Vagina (tissue), 2 donors: ENCODE data around the gene WDR1. TPM values are rescaled to one million over a fixed set of nuclear protein-coding genes. Genes with fewer than 3 reads are reported as not detected.

ENCODE experiments used
- DNase-seq, 2 donors: peaks; one replicate each; pipeline ENCODE4 v3.0.0-alpha.2; 2017; ENCODE audit errors: extremely low spot score in 2 of 2
- H3K27ac ChIP-seq: fragments of 200-600 bp; sonication (generic); one replicate; pipeline ENCODE4 v1.5.1; 2019
- H3K27me3 ChIP-seq: fragments of 200-600 bp; sonication (generic); one replicate; pipeline ENCODE4 v1.5.1; 2019
- H3K36me3 ChIP-seq, 2 donors: fragments of 200-600 bp; sonication (generic); one replicate each; pipeline ENCODE4 v1.5.1; 2017 to 2019
- H3K4me1 ChIP-seq: fragments of 200-600 bp; sonication (generic); one replicate; pipeline ENCODE4 v1.5.1; 2019
- H3K4me3 ChIP-seq, 2 donors: fragments of 200-600 bp; sonication (generic); 1 replicate in 1 of 2; 2 replicates in 1 of 2; pipeline ENCODE4 v1.5.1; 2016 to 2019
- H3K9me3 ChIP-seq: fragments of 200-600 bp; sonication (generic); one replicate; pipeline ENCODE4 v1.5.1; 2019
- CTCF ChIP-seq, 3 experiments: fragments of 450-650 bp in 2 of 3; fragments of 200-600 bp in 1 of 3; sonication (generic) in 1 of 3; IDR thresholded peaks; one replicate each; pipeline ENCODE4 v1.5.1; 2017 to 2019; ENCODE audit warnings: antibody characterized with exemption in 3 of 3, mild to moderate bottlenecking in 2 of 3, moderate library complexity in 2 of 3
- POLR2A ChIP-seq, 2 donors: fragments of 450-650 bp; IDR thresholded peaks; one replicate each; pipeline ENCODE4 v1.6.1; 2017; ENCODE audit warnings: antibody characterized with exemption in 2 of 2, mild to moderate bottlenecking in 2 of 2, moderate library complexity in 2 of 2
- POLR2AphosphoS5 ChIP-seq, 2 donors: sonication (generic); formaldehyde crosslinking; IDR thresholded peaks; one replicate each; pipeline ENCODE4 v1.9.0; 2017; ENCODE audit warnings: antibody characterized with exemption in 2 of 2, mild to moderate bottlenecking in 2 of 2, low read depth in 1 of 2; ENCODE audit not compliant: insufficient read depth in 1 of 2
- intact Hi-C: fragments of 100-400 bp; cut with DNase I; formaldehyde crosslinking; loops from one replicate; pipeline ENCODE4 v1.15.1; 2023
- total RNA-seq: library from RNA; depleted of rRNA; stranded (reverse); fragments of >200 nt; gene quantifications from one replicate; pipeline ENCODE4 v1.2.3, GENCODE V29; 2016

The WDR1 gene
- total RNA-seq, 1 donor from 2014 or later, result 159 TPM

GRCh38 chr4:10041036-10041435 lies 75.6 kb downstream of the WDR1 start:
- Histone ChIP-seq H3K4me3 (no peak overlapping the region), H3K27me3 (no peaks in the 10 kb centered on the region), H3K4me1 (no peaks in the 10 kb centered on the region), H3K27ac (no peak overlapping the region), H3K36me3 (no peaks in the 10 kb centered on the region), H3K9me3 (peaks cover 3% of the 10 kb centered on the region)
- TF ChIP-seq POLR2AphosphoS5 (IDR thresholded peaks at IDR 0.05; ENCODE audit: insufficient read depth in 1 of 2, low read depth in 1 of 2) (no peak), POLR2A (IDR thresholded peaks at IDR 0.05) (no peak), CTCF (IDR thresholded peaks at IDR 0.05) (no peak)
- no peak for DNase-seq
- intact Hi-C loops, result no loop called here

GRCh38 chr4:10040049-10040892 lies 76.3 kb downstream of the WDR1 start:
- intact Hi-C loops, result no loop called here
- Histone ChIP-seq H3K9me3 (peaks cover 3% of the 10 kb centered on the region), H3K4me3 (no peak overlapping the region), H3K27me3 (no peaks in the 10 kb centered on the region), H3K27ac (no peak overlapping the region), H3K4me1 (no peaks in the 10 kb centered on the region), H3K36me3 (no peaks in the 10 kb centered on the region)
- DNase-seq, result no peak
- TF ChIP-seq POLR2AphosphoS5 (IDR thresholded peaks at IDR 0.05; ENCODE audit: insufficient read depth in 1 of 2, low read depth in 1 of 2), result no peak
- TF ChIP-seq POLR2A (IDR thresholded peaks at IDR 0.05), result no peak
- TF ChIP-seq CTCF (IDR thresholded peaks at IDR 0.05), result no peak

- H3K27ac ChIP-seq, result no peak overlapping the region
- H3K36me3 ChIP-seq, result no peaks in the 10 kb centered on the region
- no peak for DNase-seq
- no peaks in the 10 kb centered on the region for H3K9me3 ChIP-seq
- TF ChIP-seq CTCF (IDR thresholded peaks at IDR 0.05) (no peak), POLR2AphosphoS5 (IDR thresholded peaks at IDR 0.05; ENCODE audit: insufficient read depth in 1 of 2, low read depth in 1 of 2) (no peak), POLR2A (IDR thresholded peaks at IDR 0.05) (no peak)
- no peak overlapping the region for H3K4me3 ChIP-seq
- intact Hi-C loops, result no loop called here
- no peaks in the 10 kb centered on the region for H3K27me3 ChIP-seq
- H3K4me1 ChIP-seq, result peaks cover 20% of the 10 kb centered on the region
These were observed 79.7 kb downstream of the WDR1 start for GRCh38 chr4:10036807-10037342.

GRCh38 chr4:10035130-10035529 lies 81.5 kb downstream of the WDR1 start:
- Histone ChIP-seq H3K9me3 (no peaks in the 10 kb centered on the region), H3K36me3 (no peaks in the 10 kb centered on the region), H3K4me1 (peaks cover 20% of the 10 kb centered on the region), H3K4me3 (no peak overlapping the region), H3K27me3 (no peaks in the 10 kb centered on the region), H3K27ac (no peak overlapping the region)
- DNase-seq, result no peak
- TF ChIP-seq CTCF (IDR thresholded peaks at IDR 0.05), result no peak
- no peak for TF ChIP-seq POLR2AphosphoS5 (IDR thresholded peaks at IDR 0.05; ENCODE audit: insufficient read depth in 1 of 2, low read depth in 1 of 2)
- no peak for TF ChIP-seq POLR2A (IDR thresholded peaks at IDR 0.05)
- intact Hi-C loops, result no loop called here

GRCh38 chr4:10034612-10035104 lies 81.9 kb downstream of the WDR1 start:
- H3K4me1 ChIP-seq, result peaks cover 20% of the 10 kb centered on the region
- no peaks in the 10 kb centered on the region for H3K9me3 ChIP-seq
- intact Hi-C loops, result no loop called here
- no peak overlapping the region for H3K4me3 ChIP-seq
- no peak for TF ChIP-seq POLR2A (IDR thresholded peaks at IDR 0.05)
- H3K36me3 ChIP-seq, result no peaks in the 10 kb centered on the region
- H3K27ac ChIP-seq, result no peak overlapping the region
- DNase-seq, result no peak
- no peaks in the 10 kb centered on the region for H3K27me3 ChIP-seq
